ENCODE results near the gene AGAP2.

- TF ChIP-seq POLR2AphosphoS5 (IDR thresholded peaks at IDR 0.05; ENCODE audit: insufficient read depth in 1 of 2, low read depth in 1 of 2) (no peak), CTCF (IDR thresholded peaks at IDR 0.05) (no peak)
These were observed 50.7 kb downstream of the AGAP2 start for GRCh38 chr12:57687862-57688261.

Data from vagina (tissue), 2 donors.